Measurements from ENCODE around the gene WRNIP1. TPM values are rescaled to one million over a fixed set of nuclear protein-coding genes. Genes with fewer than 3 reads are reported as not detected.
"Not testable (repeated sequence)": the region's sequence is repeated elsewhere in the genome, so short reads cannot be mapped to it uniquely, and the experiment has no call there.

The WRNIP1 gene
- total RNA-seq, 1 experiment from 2014 or later = 122 TPM

DNA sequence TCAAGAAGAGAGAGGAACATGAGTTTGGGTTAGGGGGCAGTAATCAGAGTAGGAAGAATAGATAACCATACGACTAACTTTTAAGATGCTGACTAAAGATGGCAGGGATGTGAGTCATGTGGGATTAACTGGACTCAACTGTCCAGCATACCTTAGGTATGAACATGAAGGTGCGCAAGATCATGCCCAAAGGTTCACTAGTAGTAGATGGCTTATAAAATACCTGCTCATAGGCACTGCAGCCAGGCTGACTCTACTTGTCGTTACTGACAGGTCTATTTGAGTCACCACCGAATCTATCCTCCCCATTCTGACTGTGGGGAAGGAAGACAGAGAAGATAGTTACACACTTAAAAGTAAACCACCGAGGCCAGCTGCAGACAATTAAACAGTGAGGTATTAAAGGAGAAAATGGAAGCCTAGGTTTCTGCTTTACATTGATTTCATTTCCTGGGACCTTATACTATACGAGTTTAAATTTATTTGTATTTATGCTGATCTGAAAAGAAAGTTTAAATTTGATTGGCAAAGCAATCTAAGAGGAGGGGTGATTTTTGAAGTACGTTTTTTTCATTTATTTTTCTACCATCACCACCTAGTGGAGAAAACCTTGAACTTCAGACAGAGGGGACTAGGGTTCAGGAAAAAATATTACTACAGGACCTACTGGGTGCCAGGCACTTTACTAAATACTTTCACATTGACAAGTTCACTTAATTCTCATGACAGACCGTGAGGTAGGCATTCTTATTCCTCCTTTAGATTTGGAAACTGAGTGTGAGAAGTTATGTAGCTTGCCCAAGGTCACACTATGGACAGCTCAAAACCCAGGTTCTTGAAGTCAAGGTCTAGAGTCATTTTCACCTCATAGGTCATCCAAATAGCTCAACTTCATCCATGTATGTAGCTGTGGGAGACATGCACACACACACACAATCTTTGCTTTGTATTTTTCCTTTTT is 4.0 kb upstream of the WRNIP1 start:
- Histone ChIP-seq H3K4me3 (no peak overlapping the region), H3K36me3 (peaks cover 9% of the 10 kb centered on the region), H3K4me1 (replicated peaks) (peaks cover 26% of the 10 kb centered on the region), H3K27ac (no peak overlapping the region), H3K27me3 (replicated peaks) (no peaks in the 10 kb centered on the region), H3K9me3 (replicated peaks) (peaks cover 5% of the 10 kb centered on the region; the same call in 1 of the 2 replicates)
- DNase-seq (ENCODE audit: low read depth in 1 of 2, low spot score in 2 of 2) = peak in 1 of 2 experiments; percentile 30

DNA sequence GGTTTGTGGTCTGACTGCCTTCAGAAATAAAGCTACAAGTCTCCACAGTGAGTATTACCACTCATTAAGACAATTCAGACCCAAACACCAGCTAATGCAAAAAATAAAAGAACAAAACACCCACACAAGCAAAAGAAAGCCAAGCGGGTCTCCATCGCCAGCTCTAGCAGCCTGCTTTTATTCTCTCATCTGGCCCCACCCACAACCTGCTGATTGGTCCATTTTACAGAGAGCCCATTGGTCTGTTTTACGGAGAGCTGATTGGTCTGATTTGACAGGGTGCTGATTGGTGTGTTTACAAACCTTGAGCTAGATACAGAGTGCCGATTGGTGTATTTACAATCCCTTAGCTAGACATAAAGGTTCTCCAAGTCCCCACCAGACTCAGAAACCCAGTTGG is 2.3 kb upstream of the WRNIP1 start:
- H3K27me3 ChIP-seq (replicated peaks) = not testable (repeated sequence)

DNA sequence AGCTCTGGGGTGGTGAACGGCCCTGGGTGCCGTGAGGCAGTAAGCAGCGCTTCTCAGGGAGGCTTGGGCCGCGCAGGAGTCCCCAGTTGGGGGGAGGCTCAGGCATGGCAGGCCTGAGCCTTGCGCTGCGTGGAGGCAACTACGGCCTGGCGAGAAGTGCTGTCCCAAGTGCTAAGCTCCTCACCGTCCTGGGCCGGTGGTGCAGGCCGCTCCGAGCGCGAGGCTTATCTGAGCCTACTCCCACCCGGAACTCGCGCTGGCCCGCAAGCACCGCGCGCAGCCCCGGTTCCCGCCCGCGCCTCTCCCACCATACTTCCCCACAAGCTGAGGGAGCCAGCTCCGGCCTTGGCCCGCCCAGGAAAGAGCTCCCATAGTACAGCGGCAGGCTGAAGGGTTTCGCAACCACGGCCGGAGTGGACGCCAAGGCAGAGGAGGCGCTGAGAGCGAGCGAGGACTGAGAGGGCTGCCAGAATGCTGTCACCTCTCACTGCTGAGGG is 1.8 kb upstream of the WRNIP1 start:
- no peak overlapping the region for H3K4me3 ChIP-seq
- H3K27ac ChIP-seq = no peak overlapping the region
- DNase-seq (ENCODE audit: low read depth in 1 of 2, low spot score in 2 of 2) = no peak

More for the DNA sequence above, 2.3 kb upstream of the WRNIP1 start:
- Histone ChIP-seq H3K36me3 (peaks cover 20% of the 10 kb centered on the region), H3K4me1 (replicated peaks) (peaks cover 17% of the 10 kb centered on the region)
- not testable (repeated sequence) for H3K9me3 ChIP-seq (replicated peaks); DNase-seq (ENCODE audit: low read depth in 1 of 2, low spot score in 2 of 2); H3K4me3 ChIP-seq; H3K27ac ChIP-seq

DNA sequence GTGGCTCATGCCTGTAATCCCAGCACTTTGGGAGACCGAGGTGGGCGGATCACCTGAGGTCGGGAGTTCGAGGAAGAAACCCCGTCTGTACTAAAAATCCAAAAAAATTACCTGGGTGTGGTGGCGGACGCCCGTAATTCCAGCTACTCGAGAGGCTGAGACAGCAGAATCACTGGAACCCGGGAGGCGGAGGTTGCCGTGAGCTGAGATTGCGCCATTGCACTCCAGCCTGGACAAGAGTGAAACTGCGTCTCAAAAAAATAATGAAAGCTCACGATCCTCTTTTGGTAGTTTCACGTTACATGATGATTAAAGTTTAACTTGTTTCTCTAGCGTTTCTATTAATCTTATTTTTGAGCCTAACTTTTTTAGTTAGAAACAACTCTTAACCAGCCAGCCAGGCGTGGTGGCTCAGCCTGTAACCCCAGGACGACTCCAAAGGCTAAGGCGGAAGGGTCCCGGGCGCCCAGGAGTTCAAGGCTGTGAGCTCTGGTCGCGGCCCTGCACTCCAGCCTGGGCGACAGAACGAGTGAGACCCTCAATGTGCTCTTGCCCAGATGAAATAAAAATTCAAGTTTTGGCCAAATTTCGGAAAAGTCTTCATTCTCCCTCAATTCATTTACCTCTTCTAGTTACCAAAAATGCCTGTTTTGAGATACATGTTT is 1.2 kb upstream of the WRNIP1 start:
- Histone ChIP-seq H3K9me3 (replicated peaks) (peaks cover 5% of the 10 kb centered on the region; the same call in 1 of the 2 replicates), H3K4me1 (replicated peaks) (peaks cover 28% of the 10 kb centered on the region), H3K27me3 (replicated peaks) (no peaks in the 10 kb centered on the region), H3K27ac (peak overlapping the region; percentile 92), H3K36me3 (peaks cover 30% of the 10 kb centered on the region), H3K4me3 (peak overlapping the region; percentile 98)
- DNase-seq (ENCODE audit: low read depth in 1 of 2, low spot score in 2 of 2) = no peak

More for the DNA sequence above, 1.8 kb upstream of the WRNIP1 start:
- Histone ChIP-seq H3K36me3 (peaks cover 25% of the 10 kb centered on the region), H3K27me3 (replicated peaks) (no peaks in the 10 kb centered on the region), H3K9me3 (replicated peaks) (peaks cover 5% of the 10 kb centered on the region; the same call in 1 of the 2 replicates), H3K4me1 (replicated peaks) (peaks cover 22% of the 10 kb centered on the region)

DNA sequence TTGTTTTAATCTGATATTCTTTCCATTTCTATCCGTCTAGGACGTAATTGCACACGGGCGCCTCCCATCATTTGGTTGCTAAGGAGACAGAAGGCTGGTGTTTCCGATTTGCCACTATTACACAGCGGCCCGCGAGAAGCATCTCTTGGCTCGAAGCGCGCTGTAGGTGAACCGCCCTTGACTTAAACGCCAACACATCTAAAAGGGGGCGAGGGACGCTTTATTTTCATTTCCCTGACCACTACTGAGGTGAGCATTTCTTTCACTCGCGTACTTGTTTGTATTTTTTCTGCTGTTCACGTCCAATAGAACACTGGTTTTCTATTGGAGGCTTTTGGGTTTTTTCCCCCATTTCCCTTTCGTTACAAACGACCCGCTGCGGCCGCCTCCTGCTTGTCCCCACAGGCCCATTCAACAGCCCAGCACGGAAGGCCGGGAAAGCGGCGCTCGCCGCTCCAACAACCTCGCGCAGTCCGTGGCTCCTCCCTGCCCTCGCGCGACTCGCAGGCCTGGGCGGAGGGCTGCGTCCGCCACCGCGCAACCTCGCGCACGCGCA is 505 bp upstream of the WRNIP1 start:
- H3K4me3 ChIP-seq = peak overlapping the region; percentile 98
- no peak for DNase-seq (ENCODE audit: low read depth in 1 of 2, low spot score in 2 of 2)

DNA sequence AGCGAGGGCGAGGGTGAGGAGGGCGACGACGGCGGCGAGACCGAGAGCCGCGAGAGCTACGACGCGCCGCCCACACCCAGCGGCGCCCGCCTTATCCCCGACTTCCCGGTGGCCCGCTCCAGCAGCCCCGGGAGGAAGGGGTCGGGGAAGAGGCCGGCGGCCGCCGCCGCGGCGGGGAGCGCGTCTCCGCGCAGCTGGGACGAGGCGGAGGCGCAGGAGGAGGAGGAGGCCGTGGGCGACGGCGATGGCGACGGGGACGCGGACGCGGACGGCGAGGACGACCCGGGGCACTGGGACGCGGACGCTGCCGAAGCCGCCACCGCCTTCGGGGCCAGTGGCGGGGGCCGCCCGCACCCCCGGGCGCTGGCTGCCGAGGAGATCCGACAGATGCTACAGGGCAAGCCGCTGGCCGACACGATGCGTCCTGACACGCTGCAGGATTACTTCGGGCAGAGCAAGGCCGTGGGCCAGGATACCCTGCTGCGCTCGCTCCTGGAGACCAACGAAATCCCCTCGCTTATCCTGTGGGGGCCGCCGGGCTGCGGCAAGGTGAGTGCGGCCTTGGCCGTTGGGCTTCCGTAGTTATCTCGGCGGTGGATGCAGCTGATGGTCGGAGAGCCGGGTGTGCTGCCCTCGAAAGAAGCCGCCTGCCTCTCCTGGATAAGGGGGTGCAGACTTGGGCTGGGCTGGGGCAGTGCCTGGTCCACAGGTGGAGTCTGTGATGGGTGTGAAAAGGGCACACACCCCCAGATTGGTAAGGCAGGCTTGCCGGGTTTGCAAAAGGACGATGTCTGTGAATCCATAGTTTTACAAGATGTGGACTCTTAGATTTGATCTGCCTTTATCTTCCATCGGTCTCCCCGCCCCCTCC is 938 bp downstream of the WRNIP1 start:
- H3K9me3 ChIP-seq (replicated peaks) = peaks cover 5% of the 10 kb centered on the region; the same call in 1 of the 2 replicates
- peak overlapping the region; percentile 98 for H3K4me3 ChIP-seq
- no peaks in the 10 kb centered on the region for H3K27me3 ChIP-seq (replicated peaks)
- peaks cover 42% of the 10 kb centered on the region for H3K4me1 ChIP-seq (replicated peaks)
- peak overlapping the region; percentile 80 for H3K27ac ChIP-seq
- H3K36me3 ChIP-seq = peaks cover 50% of the 10 kb centered on the region
- peak in 1 of 2 experiments; percentile 49 for DNase-seq (ENCODE audit: low read depth in 1 of 2, low spot score in 2 of 2)

More for the DNA sequence above, 505 bp upstream of the WRNIP1 start:
- Histone ChIP-seq H3K27me3 (replicated peaks) (no peaks in the 10 kb centered on the region), H3K36me3 (peaks cover 36% of the 10 kb centered on the region), H3K27ac (peak overlapping the region; percentile 92), H3K9me3 (replicated peaks) (peaks cover 5% of the 10 kb centered on the region; the same call in 1 of the 2 replicates), H3K4me1 (replicated peaks) (peaks cover 35% of the 10 kb centered on the region)

DNA sequence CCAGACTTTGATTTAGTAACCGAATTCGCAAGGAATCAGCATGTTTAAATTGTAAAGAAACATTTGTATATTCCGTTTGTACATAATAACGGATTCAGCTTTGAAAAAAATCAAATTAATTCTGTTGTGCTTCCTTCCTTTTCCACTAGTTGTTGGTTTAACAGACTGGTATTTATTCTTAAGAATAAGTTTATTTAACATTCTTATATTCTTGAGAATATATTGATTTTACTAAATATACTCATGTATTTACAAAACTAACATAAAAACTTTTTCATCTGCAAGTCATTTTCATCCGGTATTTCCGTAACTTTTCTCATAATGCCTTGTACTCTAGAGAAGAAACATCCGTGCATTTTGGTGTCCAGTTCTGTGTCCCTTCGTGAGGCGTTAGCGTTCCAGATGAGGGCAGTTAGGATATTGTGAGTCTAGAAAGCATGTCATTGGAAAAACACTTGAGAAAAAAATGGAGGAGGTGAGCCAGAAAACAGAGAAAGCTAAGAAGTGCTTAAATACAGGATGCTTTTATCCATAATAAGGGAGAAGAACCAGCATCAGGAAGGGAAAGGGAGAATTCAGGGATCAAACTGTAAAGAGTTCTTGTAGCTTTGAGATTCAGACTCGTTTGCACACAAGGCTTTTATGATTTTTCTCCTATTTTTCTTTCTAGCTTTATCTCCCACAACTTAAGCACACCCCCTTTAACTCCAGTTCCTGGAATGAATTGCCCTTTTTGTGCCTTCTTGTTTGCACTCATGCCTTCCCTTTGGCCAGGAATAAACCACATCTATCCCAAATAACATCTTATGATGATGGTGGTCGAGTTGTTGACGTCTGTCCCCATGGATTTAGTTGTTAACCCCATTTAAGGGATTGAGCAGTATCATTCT is 1.8 kb downstream of the WRNIP1 start:
- peaks cover 35% of the 10 kb centered on the region for H3K4me1 ChIP-seq (replicated peaks)
- H3K27ac ChIP-seq = peak overlapping the region; percentile 80
- H3K9me3 ChIP-seq (replicated peaks) = peaks cover 5% of the 10 kb centered on the region; the same call in 1 of the 2 replicates
- DNase-seq (ENCODE audit: low read depth in 1 of 2, low spot score in 2 of 2) = peak in 1 of 2 experiments; percentile 94
- no peaks in the 10 kb centered on the region for H3K27me3 ChIP-seq (replicated peaks)
- H3K36me3 ChIP-seq = peaks cover 58% of the 10 kb centered on the region
- H3K4me3 ChIP-seq = peak overlapping the region; percentile 98

DNA sequence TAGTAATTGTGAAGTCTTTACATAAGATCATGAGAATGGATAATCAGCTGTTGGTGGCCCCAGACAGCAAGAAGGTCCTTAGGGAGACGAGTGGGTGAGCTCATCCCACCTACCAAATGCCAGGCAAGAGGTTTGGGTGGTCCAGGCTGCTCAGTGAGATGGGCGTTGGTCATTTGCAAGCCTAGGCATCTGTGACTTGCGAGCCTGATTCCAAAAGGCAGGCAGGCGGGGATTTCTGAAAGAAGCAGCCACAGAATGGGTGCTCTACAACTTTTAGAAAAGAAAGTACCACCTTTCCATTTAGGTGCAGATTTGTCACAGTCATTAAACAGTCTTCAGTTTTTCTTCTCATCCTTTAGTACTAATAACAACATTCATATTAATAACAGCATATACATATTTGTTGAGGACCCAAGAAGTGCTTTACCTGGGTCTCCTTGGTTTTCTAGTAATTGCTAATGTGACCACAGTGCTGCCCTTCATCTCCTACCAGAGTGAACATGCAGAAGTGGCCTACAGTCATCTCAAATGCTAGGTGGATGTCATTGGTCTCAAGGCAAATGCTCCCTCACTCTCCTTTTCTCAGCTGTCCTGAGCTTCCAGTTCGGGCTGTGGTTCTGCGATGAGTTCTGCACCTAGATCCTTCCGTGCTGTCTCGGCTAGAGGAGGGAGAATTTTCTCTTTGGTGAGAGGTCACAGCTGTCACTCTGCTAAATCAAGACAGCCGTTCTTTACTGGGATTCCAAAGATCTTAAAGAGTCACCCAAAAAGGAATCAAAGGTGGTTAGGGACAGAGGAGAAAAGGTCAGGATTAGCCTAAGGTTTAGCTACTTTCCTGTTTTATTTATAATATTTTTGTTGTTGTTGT is 2.7 kb downstream of the WRNIP1 start:
- H3K27ac ChIP-seq = peak overlapping the region; percentile 72
- H3K4me3 ChIP-seq = peak overlapping the region; percentile 98
- peaks cover 35% of the 10 kb centered on the region for H3K4me1 ChIP-seq (replicated peaks)
- peaks cover 62% of the 10 kb centered on the region for H3K36me3 ChIP-seq
- peaks cover 5% of the 10 kb centered on the region; the same call in 1 of the 2 replicates for H3K9me3 ChIP-seq (replicated peaks)
- H3K27me3 ChIP-seq (replicated peaks) = no peaks in the 10 kb centered on the region
- peak in 1 of 2 experiments; percentile 95 for DNase-seq (ENCODE audit: low read depth in 1 of 2, low spot score in 2 of 2)

DNA sequence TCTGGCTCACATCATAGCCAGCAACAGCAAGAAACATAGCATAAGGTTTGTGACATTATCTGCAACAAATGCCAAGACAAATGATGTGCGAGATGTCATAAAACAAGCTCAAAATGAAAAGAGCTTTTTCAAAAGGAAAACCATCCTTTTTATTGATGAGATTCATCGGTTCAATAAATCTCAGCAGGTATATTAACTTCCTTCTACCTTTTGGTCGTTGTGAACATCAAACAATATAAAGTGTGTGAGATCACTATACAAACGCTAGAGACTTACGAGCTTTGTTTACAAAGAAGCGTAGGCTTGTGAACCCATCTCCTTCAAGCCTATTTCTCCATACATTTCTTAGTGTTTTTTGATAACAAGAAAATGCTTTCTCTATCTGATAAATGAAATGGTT is 3.5 kb downstream of the WRNIP1 start:
- H3K27me3 ChIP-seq (replicated peaks) = no peaks in the 10 kb centered on the region
- H3K27ac ChIP-seq = peak overlapping the region; percentile 72
- DNase-seq (ENCODE audit: low read depth in 1 of 2, low spot score in 2 of 2) = no peak
- peaks cover 35% of the 10 kb centered on the region for H3K4me1 ChIP-seq (replicated peaks)
- H3K9me3 ChIP-seq (replicated peaks) = peaks cover 5% of the 10 kb centered on the region; the same call in 1 of the 2 replicates
- peak overlapping the region; percentile 98 for H3K4me3 ChIP-seq
- H3K36me3 ChIP-seq = peaks cover 70% of the 10 kb centered on the region

DNA sequence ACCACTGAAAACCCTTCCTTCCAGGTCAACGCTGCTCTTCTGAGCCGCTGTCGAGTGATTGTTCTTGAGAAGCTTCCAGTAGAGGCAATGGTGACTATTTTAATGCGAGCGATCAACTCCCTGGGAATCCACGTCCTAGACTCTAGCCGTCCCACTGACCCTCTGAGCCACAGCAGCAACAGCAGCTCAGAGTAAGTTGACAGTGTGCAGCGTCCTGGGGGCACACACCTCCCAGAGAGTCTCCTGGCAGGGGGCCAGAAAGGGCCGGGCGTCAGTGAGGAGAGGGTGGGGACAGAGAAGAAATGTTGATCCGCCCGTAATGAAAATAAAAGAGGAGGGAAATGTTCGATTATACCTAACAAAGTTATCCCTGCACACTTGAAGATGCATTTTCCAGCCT is 5.0 kb downstream of the WRNIP1 start:
- no peaks in the 10 kb centered on the region for H3K27me3 ChIP-seq (replicated peaks)
- no peak overlapping the region for H3K4me3 ChIP-seq
- peak in 1 of 2 experiments; percentile 10 for DNase-seq (ENCODE audit: low read depth in 1 of 2, low spot score in 2 of 2)
- H3K4me1 ChIP-seq (replicated peaks) = peaks cover 27% of the 10 kb centered on the region
- H3K36me3 ChIP-seq = peaks cover 81% of the 10 kb centered on the region
- H3K27ac ChIP-seq = no peak overlapping the region
- peaks cover 5% of the 10 kb centered on the region; the same call in 1 of the 2 replicates for H3K9me3 ChIP-seq (replicated peaks)

DNA sequence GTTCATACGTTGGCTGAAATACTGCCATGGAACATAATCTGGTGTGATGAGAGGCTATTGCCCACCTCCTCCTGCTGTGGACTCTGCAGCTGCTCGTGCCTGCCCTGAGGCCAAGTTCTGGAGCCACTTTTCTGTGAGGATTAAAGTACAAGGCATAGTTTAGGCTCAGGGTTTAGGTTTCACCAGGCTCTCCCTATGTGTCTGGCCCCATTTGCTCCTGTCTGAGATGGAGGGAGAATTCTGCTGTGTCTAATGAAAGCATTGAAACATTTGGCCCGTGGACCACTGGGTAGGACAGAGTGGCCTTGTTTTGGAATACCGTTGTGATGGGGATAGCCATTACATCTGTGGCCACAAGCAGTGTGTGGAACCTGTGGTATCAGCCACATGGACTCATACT is 5.9 kb downstream of the WRNIP1 start:
- Histone ChIP-seq H3K4me1 (replicated peaks) (peaks cover 27% of the 10 kb centered on the region), H3K36me3 (peaks cover 81% of the 10 kb centered on the region), H3K9me3 (replicated peaks) (no peaks in the 10 kb centered on the region), H3K27ac (no peak overlapping the region), H3K4me3 (no peak overlapping the region), H3K27me3 (replicated peaks) (no peaks in the 10 kb centered on the region)
- DNase-seq (ENCODE audit: low read depth in 1 of 2, low spot score in 2 of 2) = no peak
